H1 (cell line): ENCODE measurements around the gene ACACA. TPM values are rescaled to one million over a fixed set of nuclear protein-coding genes. Genes with fewer than 3 reads are reported as not detected.

Source experiments
- CTCF ChIA-PET: fragments of 300-600 bp; sonication (Branson Sonifier 250); formaldehyde crosslinking; loops from one replicate; lab custom pipeline; 2021; ENCODE audit not compliant: partially characterized antibody; lab: Charles Lee
- POLR2A ChIA-PET: fragments of 300-600 bp; sonication (Branson Sonifier 250); formaldehyde crosslinking; loops from one replicate; lab custom pipeline; 2021; ENCODE audit warnings: inconsistent platforms; ENCODE audit not compliant: partially characterized antibody; lab: Charles Lee
- DNase-seq, 2 experiments: peaks; one replicate each; pipeline versions ENCODE4 v3.0.0 to v3.0.0-alpha.2; 2010 to 2022; ENCODE audit warnings: low spot score in 2 of 2, low read depth in 1 of 2, mixed read lengths in 1 of 2
- FAIRE-seq: peaks from 2 replicates; lab custom pipeline; 2011; peaks lifted over from hg19 to GRCh38; lab: Jason Lieb, UNC
- H2AFZ ChIP-seq: 2 replicates; pipeline ENCODE4 v1.8.1; 2012; ENCODE audit warnings: low read length, inconsistent platforms
- H2AK5ac ChIP-seq: 2 replicates; pipeline ENCODE4 v1.6.1; 2013; ENCODE audit warnings: low read depth, low read length
- H2BK120ac ChIP-seq: replicated peaks from 2 replicates; pipeline ENCODE3; 2013; ENCODE audit warnings: low read depth, low read length, inconsistent platforms
- H2BK12ac ChIP-seq: 2 replicates; pipeline ENCODE4 v1.6.1; 2013; ENCODE audit warnings: low read depth, low read length
- H2BK15ac ChIP-seq: 2 replicates; pipeline ENCODE4 v1.6.1; 2013; ENCODE audit warnings: low read length
- H2BK20ac ChIP-seq: 2 replicates; pipeline ENCODE4 v1.6.1; 2013; ENCODE audit warnings: low read length
- H2BK5ac ChIP-seq: 2 replicates; pipeline ENCODE4 v1.6.1; 2013; ENCODE audit warnings: low read depth, low read length
- H3K14ac ChIP-seq: 2 replicates; pipeline ENCODE4 v1.6.1; 2013; ENCODE audit warnings: inconsistent platforms; ENCODE audit not compliant: insufficient read length
- H3K18ac ChIP-seq: 2 replicates; pipeline ENCODE4 v1.6.1; 2013; ENCODE audit warnings: low read length; ENCODE audit errors: extremely low read depth
- H3K23ac ChIP-seq: 2 replicates; pipeline ENCODE4 v1.6.1; 2013; ENCODE audit warnings: inconsistent platforms; ENCODE audit not compliant: insufficient read length
- H3K23me2 ChIP-seq: 2 replicates; pipeline ENCODE4 v1.6.1; 2013; ENCODE audit warnings: low read depth, low read length
- H3K27ac ChIP-seq: 2 replicates; pipeline ENCODE4 v1.6.1; 2011; ENCODE audit warnings: low read depth, low read length, inconsistent platforms
- H3K27me3 ChIP-seq, 4 experiments: replicated peaks in 1 of 4; 1 replicate in 1 of 4; 2 replicates in 3 of 4; pipeline versions ENCODE4 v1.6.1 to v1.8.1; 2011 to 2013; ENCODE audit warnings: low read length in 3 of 4, mild to moderate bottlenecking in 3 of 4, inconsistent platforms in 2 of 4, mixed read lengths in 2 of 4, moderate library complexity in 1 of 4; ENCODE audit not compliant: control insufficient read depth in 3 of 4, insufficient read depth in 3 of 4; ENCODE audit errors: extremely low read depth in 1 of 4
- H3K36me3 ChIP-seq, 4 experiments: 2 replicates each; pipeline versions ENCODE4 v1.6.1 to v1.8.1; 2011 to 2013; ENCODE audit warnings: mild to moderate bottlenecking in 4 of 4, low read length in 3 of 4, moderate library complexity in 2 of 4, control low read depth in 1 of 4, inconsistent platforms in 1 of 4; ENCODE audit not compliant: insufficient read depth in 4 of 4, control insufficient read depth in 2 of 4
- H3K4ac ChIP-seq: replicated peaks from 2 replicates; pipeline ENCODE3; 2013; ENCODE audit warnings: low read length, low read depth, mixed read lengths, inconsistent platforms; ENCODE audit not compliant: insufficient read length
- H3K4me1 ChIP-seq, 4 experiments: replicated peaks in 1 of 4; 1 replicate in 1 of 4; 2 replicates in 3 of 4; pipeline versions ENCODE4 v1.6.1 to v1.8.1; 2011 to 2013; ENCODE audit warnings: low read length in 3 of 4, inconsistent platforms in 2 of 4, mixed read lengths in 1 of 4; ENCODE audit not compliant: insufficient read depth in 4 of 4, control insufficient read depth in 3 of 4
- H3K4me2 ChIP-seq, 2 experiments: 2 replicates each; pipeline versions ENCODE4 v1.6.1 to v1.8.1; 2011 to 2013; ENCODE audit warnings: low read depth in 2 of 2, low read length in 2 of 2, control low read depth in 1 of 2, inconsistent platforms in 1 of 2, mild to moderate bottlenecking in 1 of 2; ENCODE audit not compliant: insufficient read depth in 1 of 2
- H3K4me3 ChIP-seq, 4 experiments: fragments of 200-600, 300-600 bp in 1 of 4; sonication (generic), shearing (Covaris generic), sonication (Bioruptor Twin) in 1 of 4; 2 replicates each; pipeline versions ENCODE4 v1.5.1 to v1.8.1; 2011 to 2016; ENCODE audit warnings: low read length in 4 of 4, low read depth in 3 of 4, control low read depth in 2 of 4, inconsistent platforms in 2 of 4, mild to moderate bottlenecking in 2 of 4, mixed read lengths in 1 of 4, moderate library complexity in 1 of 4; ENCODE audit not compliant: insufficient read depth in 2 of 4; ENCODE audit errors: extremely low read depth in 1 of 4
- H3K56ac ChIP-seq: replicated peaks from 2 replicates; pipeline ENCODE3; 2013; ENCODE audit warnings: low read depth, mild to moderate bottlenecking, mixed read lengths, low read length, inconsistent platforms; ENCODE audit not compliant: insufficient read length
- H3K79me1 ChIP-seq: 2 replicates; pipeline ENCODE4 v1.6.1; 2013; ENCODE audit warnings: low read depth, low read length, control low read depth
- H3K79me2 ChIP-seq, 2 experiments: 2 replicates each; pipeline versions ENCODE4 v1.6.1 to v1.8.1; 2012 to 2013; ENCODE audit warnings: low read length in 2 of 2, mild to moderate bottlenecking in 2 of 2, inconsistent platforms in 1 of 2; ENCODE audit not compliant: insufficient read depth in 2 of 2, control insufficient read depth in 1 of 2
- H3K9ac ChIP-seq, 4 experiments: replicated peaks in 1 of 4; 1 replicate in 1 of 4; 2 replicates in 3 of 4; pipeline versions ENCODE4 v1.6.1 to v1.8.1; 2011 to 2013; ENCODE audit warnings: low read depth in 3 of 4, low read length in 3 of 4, control low read depth in 2 of 4, mild to moderate bottlenecking in 2 of 4, moderate library complexity in 2 of 4, inconsistent platforms in 1 of 4; ENCODE audit errors: extremely low read depth in 1 of 4
- H3K9me3 ChIP-seq, 2 experiments: 2 replicates each; pipeline versions ENCODE4 v1.6.1 to v1.8.1; 2012 to 2013; ENCODE audit warnings: mild to moderate bottlenecking in 2 of 2, moderate library complexity in 2 of 2, control low read depth in 1 of 2, inconsistent platforms in 1 of 2, low read depth in 1 of 2, low read length in 1 of 2, mixed read lengths in 1 of 2; ENCODE audit not compliant: insufficient read depth in 2 of 2
- H4K20me1 ChIP-seq, 2 experiments: replicated peaks in 1 of 2; 2 replicates each; pipeline versions ENCODE3 to v1.8.1; 2011 to 2013; ENCODE audit warnings: inconsistent platforms in 2 of 2, low read length in 2 of 2, mild to moderate bottlenecking in 1 of 2; ENCODE audit not compliant: insufficient read depth in 2 of 2, control insufficient read depth in 1 of 2
- H4K5ac ChIP-seq: 2 replicates; pipeline ENCODE4 v1.6.1; 2013; ENCODE audit warnings: low read length, low read depth, mixed read lengths, inconsistent platforms; ENCODE audit not compliant: insufficient read length
- H4K8ac ChIP-seq: 2 replicates; pipeline ENCODE4 v1.8.0; 2013; ENCODE audit warnings: mild to moderate bottlenecking, moderate library complexity, low read length, inconsistent platforms; ENCODE audit not compliant: insufficient read depth; ENCODE audit errors: extremely low read depth
- H4K91ac ChIP-seq: replicated peaks from 2 replicates; pipeline ENCODE3; 2013; ENCODE audit warnings: low read length, mixed read lengths, inconsistent platforms; ENCODE audit not compliant: insufficient read length
- NANOG ChIP-seq: IDR thresholded peaks from 2 replicates; pipeline ENCODE4 v1.6.1; 2011; ENCODE audit warnings: low read length, low read depth, mild to moderate bottlenecking, inconsistent platforms; ENCODE audit not compliant: insufficient read depth, poor library complexity, severe bottlenecking
- WGBS, 2 experiments: shearing (Covaris generic) in 1 of 2; methylation state at CpG; one replicate each; pipeline versions ENCODE4 v1.1.6 to v1.1.7; 2013 to 2015; ENCODE audit warnings: low lambda C conversion rate in 2 of 2, mixed read lengths in 2 of 2, inconsistent platforms in 1 of 2, low coverage in 1 of 2, missing lambda C conversion rate in 1 of 2; ENCODE audit not compliant: insufficient replicate concordance in 2 of 2, insufficient coverage in 1 of 2, insufficient read length in 1 of 2; ENCODE audit errors: extremely low coverage in 1 of 2, missing lambda C conversion rate in 1 of 2; 5-methylcytosine and 5-hydroxymethylcytosine counted together
- polyA plus RNA-seq, 7 experiments: library from polyadenylated mRNA; depleted of rRNA in 3 of 7; stranded (reverse) in 5 of 7; unstranded in 2 of 7; fragments of >200 nt in 5 of 7; fragments of 200-250 nt in 2 of 7; gene quantifications; 1 replicate in 5 of 7; 2 replicates in 1 of 7; 4 replicates in 1 of 7; pipeline versions ENCODE4 v1.2.1 to v1.2.3, GENCODE V29; 2011 to 2013; ENCODE audit warnings: missing spikeins in 2 of 7, mixed read lengths in 2 of 7
- total RNA-seq: library from RNA; stranded (reverse); fragmentation: NEBNext Ultra II Directional; extraction: Animal tissue kit (Norgen Biotek cat#: 25700); gene quantifications from 2 replicates; pipeline ENCODE4 v1.2.1, GENCODE V29; 2021

Gene ACACA
- total and polyA plus RNA-seq, 2 of the 8 experiments (the other 6 are each of a cell fraction or from before 2014, with no cell fraction given) = 74.0 to 160 TPM

GRCh38 chr17:37430051-37430627 lies 23.5 kb upstream of the ACACA start:
- H3K4me2 ChIP-seq = no peak overlapping the region
- no peak overlapping the region for H2BK120ac ChIP-seq
- no peak for TF ChIP-seq NANOG
- no peaks in the 10 kb centered on the region for H3K23me2 ChIP-seq
- no peak overlapping the region for H2BK12ac ChIP-seq
- H2AK5ac ChIP-seq = no peak overlapping the region
- no peak overlapping the region for H3K4me3 ChIP-seq
- peaks cover 0 to 2% of the 10 kb centered on the region in 2 experiments for H4K20me1 ChIP-seq
- H4K91ac ChIP-seq = no peak overlapping the region
- no peak overlapping the region for H4K5ac ChIP-seq
- no peak for DNase-seq
- H2AFZ ChIP-seq = no peak overlapping the region
- no peaks in the 10 kb centered on the region for H3K9me3 ChIP-seq
- WGBS, 2 experiments = 74 to 100% methylated on average over 1 of the region's 1 CpG
- H3K4ac ChIP-seq = no peak overlapping the region
- no peak overlapping the region for H3K27ac ChIP-seq
- H3K18ac ChIP-seq = no peak overlapping the region
- ChIA-PET CTCF (interaction anchor here (0.8 to 2.2 kb wide), 3 partner anchors 9 to 181 kb away, joined by 3 to 17 read pairs (median 3); no protein-coding TSS in a partner anchor), POLR2A (interaction anchor here (1.3 to 2.1 kb wide), 4 partner anchors 9 to 58 kb away, joined by 3 to 7 read pairs (median 5); partner anchors contain the start of genes ACACA and TADA2A)
- H3K36me3 ChIP-seq = peaks cover 0 to 20% (median 7%) of the 10 kb centered on the region in 4 experiments; a peak in 6 of 8 replicates
- H3K23ac ChIP-seq = no peak overlapping the region
- FAIRE-seq = no peak
- no peaks in the 10 kb centered on the region for H3K27me3 ChIP-seq
- H3K9ac ChIP-seq = no peak overlapping the region
- no peaks in the 10 kb centered on the region for H3K79me2 ChIP-seq
- H3K14ac ChIP-seq = no peak overlapping the region
- H3K79me1 ChIP-seq = no peaks in the 10 kb centered on the region
- no peak overlapping the region for H4K8ac ChIP-seq
- no peak overlapping the region for H2BK5ac ChIP-seq
- H2BK15ac ChIP-seq = no peak overlapping the region
- H2BK20ac ChIP-seq = no peak overlapping the region
- H3K56ac ChIP-seq = no peak overlapping the region
- H3K4me1 ChIP-seq = no peaks in the 10 kb centered on the region
